HCT116 (cell line): ENCODE data around the gene MLLT3. TPM values are rescaled to one million over a fixed set of nuclear protein-coding genes. Genes with fewer than 3 reads are reported as not detected.

ENCODE experiments used
- ATAC-seq: fragments of 200-7000 bp; cut with Tn5 transposase; 2 replicates; pipeline ENCODE4 v1.9.1; 2020; ENCODE audit warnings: mild to moderate bottlenecking, moderate library complexity
- BruUV-seq: library from RNA; stranded (reverse); fragments of 400-500 nt; replicated peaks from 2 replicates; lab custom pipeline; 2021; lab: Mats Ljungman, UMichigan
- CTCF ChIA-PET: fragments of 300-600 bp; sonication (Branson Sonifier 250); formaldehyde crosslinking; loops from one replicate; lab custom pipeline; 2021; ENCODE audit warnings: antibody characterized with exemption; lab: Charles Lee
- POLR2A ChIA-PET: fragments of 300-600, 350-600 bp; sonication (Branson Sonifier 250); formaldehyde crosslinking; loops from one replicate; lab custom pipeline; 2021; ENCODE audit warnings: antibody characterized with exemption; lab: Charles Lee
- RAD21 ChIA-PET, 2 experiments: fragments of 300-600 bp; sonication (Branson Sonifier 250); formaldehyde crosslinking; loops; one replicate each; lab custom pipeline; 2023; ENCODE audit warnings: low total read pairs in 2 of 2; ENCODE audit not compliant: uncharacterized antibody in 2 of 2, unreplicated experiment in 2 of 2, low non-redundant PET in 1 of 2; lab: Charles Lee
- DNase-seq: peaks from one replicate; pipeline ENCODE4 v3.0.0-alpha.2; 2010; ENCODE audit warnings: low read depth, low spot score
- H2AFZ ChIP-seq: fragments of 200-600 bp; shearing (Covaris generic), sonication (generic); 2 replicates; pipeline ENCODE4 v1.6.1; 2017; ENCODE audit warnings: low read depth, mixed run types, mixed read lengths, antibody characterized with exemption, low read length; ENCODE audit not compliant: poor library complexity, severe bottlenecking
- H3K27ac ChIP-seq: 2 replicates; pipeline ENCODE4 v1.5.1; 2012; ENCODE audit warnings: low read depth, low read length
- H3K27me3 ChIP-seq: fragments of 200-600 bp; sonication (generic); 2 replicates; pipeline ENCODE4 v1.6.1; 2016; ENCODE audit warnings: mixed run types, low read length, mixed read lengths; ENCODE audit not compliant: insufficient read depth
- H3K36me3 ChIP-seq, 2 experiments: fragments of 200-500 bp in 1 of 2; fragments of 200-600 bp in 1 of 2; sonication (Bioruptor generic) in 1 of 2; sonication (generic) in 1 of 2; 2 replicates each; pipeline versions ENCODE4 v1.5.1 to v1.6.1; 2014 to 2016; ENCODE audit warnings: low read length in 2 of 2, inconsistent platforms in 1 of 2, mixed read lengths in 1 of 2, mixed run types in 1 of 2; ENCODE audit not compliant: insufficient read depth in 2 of 2, control insufficient read depth in 1 of 2
- H3K4me1 ChIP-seq, 2 experiments: fragments of 200-600 bp in 1 of 2; sonication (generic) in 1 of 2; 2 replicates each; pipeline versions ENCODE4 v1.5.1 to v1.6.1; 2012 to 2017; ENCODE audit warnings: low read length in 2 of 2, inconsistent platforms in 1 of 2, mild to moderate bottlenecking in 1 of 2, mixed read lengths in 1 of 2, mixed run types in 1 of 2, moderate library complexity in 1 of 2; ENCODE audit not compliant: insufficient read depth in 2 of 2, control insufficient read depth in 1 of 2
- H3K4me2 ChIP-seq: fragments of 200-600 bp; sonication (generic); 2 replicates; pipeline ENCODE4 v1.6.1; 2017; ENCODE audit warnings: mixed run types, low read length, mixed read lengths
- H3K4me3 ChIP-seq, 2 experiments: fragments of 200-600 bp in 1 of 2; sonication (generic) in 1 of 2; replicated peaks in 1 of 2; 2 replicates each; pipeline ENCODE4 v1.5.1; 2011 to 2016; ENCODE audit warnings: low read length in 2 of 2, control low read depth in 1 of 2, low read depth in 1 of 2, mild to moderate bottlenecking in 1 of 2, mixed read lengths in 1 of 2, mixed run types in 1 of 2
- H3K79me2 ChIP-seq: fragments of 200-600 bp; sonication (generic); 2 replicates; pipeline ENCODE4 v1.6.1; 2017; ENCODE audit warnings: mild to moderate bottlenecking, mixed run types, low read length, moderate library complexity, mixed read lengths; ENCODE audit not compliant: insufficient read depth
- H3K9ac ChIP-seq: fragments of 200-600 bp; sonication (generic); 2 replicates; pipeline ENCODE4 v1.6.1; 2016; ENCODE audit warnings: low read length, mixed read lengths
- H3K9me2 ChIP-seq: fragments of 200-600 bp; sonication (generic), shearing (Covaris generic); 2 replicates; pipeline ENCODE4 v1.6.1; 2017; ENCODE audit warnings: mixed run types, mild to moderate bottlenecking, moderate library complexity; ENCODE audit not compliant: insufficient read depth
- H3K9me3 ChIP-seq, 2 experiments: fragments of 200-500 bp in 1 of 2; fragments of 200-600 bp in 1 of 2; sonication (Bioruptor generic) in 1 of 2; sonication (generic) in 1 of 2; 2 replicates each; pipeline ENCODE4 v1.6.1; 2014 to 2017; ENCODE audit warnings: low read length in 2 of 2, mixed read lengths in 2 of 2, inconsistent platforms in 1 of 2, low read depth in 1 of 2, mild to moderate bottlenecking in 1 of 2, mixed run types in 1 of 2, moderate library complexity in 1 of 2; ENCODE audit not compliant: control insufficient read depth in 1 of 2, insufficient read depth in 1 of 2
- H4K20me1 ChIP-seq: fragments of 200-600 bp; sonication (generic), shearing (Covaris generic); 2 replicates; pipeline ENCODE4 v1.6.1; 2017; ENCODE audit warnings: mixed run types, mild to moderate bottlenecking, moderate library complexity; ENCODE audit not compliant: insufficient read depth
- CBX3 ChIP-seq: IDR thresholded peaks from 2 replicates; pipeline ENCODE4 v1.6.1; 2012; ENCODE audit warnings: low read depth
- EGR1 ChIP-seq: IDR thresholded peaks from 2 replicates; pipeline ENCODE4 v1.6.1; 2012; ENCODE audit warnings: low read depth
- EZH2phosphoT487 ChIP-seq: fragments of 200-600 bp; IDR thresholded peaks from 2 replicates; pipeline ENCODE4 v1.6.1; 2018; ENCODE audit warnings: antibody characterized with exemption, borderline replicate concordance
- RAD21 ChIP-seq: IDR thresholded peaks from 2 replicates; pipeline ENCODE4 v1.6.1; 2012; ENCODE audit warnings: low read depth, mild to moderate bottlenecking
- REST ChIP-seq: IDR thresholded peaks from 2 replicates; pipeline ENCODE4 v1.6.1; 2012; ENCODE audit warnings: low read depth
- SIN3A ChIP-seq: IDR thresholded peaks from 2 replicates; pipeline ENCODE4 v1.6.1; 2012; ENCODE audit warnings: low read depth
- SRF ChIP-seq: IDR thresholded peaks from 2 replicates; pipeline ENCODE4 v1.6.1; 2012; ENCODE audit warnings: low read depth
- YY1 ChIP-seq: IDR thresholded peaks from 2 replicates; pipeline ENCODE4 v1.6.1; 2011; ENCODE audit warnings: low read length, low read depth, moderate library complexity, mild to moderate bottlenecking; ENCODE audit not compliant: insufficient replicate concordance; ENCODE audit errors: extremely low read depth
- intact Hi-C: fragments of 100-400 bp; cut with micrococcal nuclease; formaldehyde crosslinking; loops from 2 replicates; pipeline ENCODE4 v1.10.0; 2022
- total RNA-seq: library from RNA; stranded (reverse); gene quantifications from one replicate; pipeline ENCODE4 v1.2.1, GENCODE V29; 2021; ENCODE audit not compliant: unreplicated experiment
- TF ChIP-seq, protein P1 (sequence below): IDR thresholded peaks from 2 replicates; pipeline ENCODE4 v1.6.1; 2012

MLLT3 gene
- total RNA-seq, 1 experiment from 2014 or later, result 4.3 TPM

GRCh38 chr9:20598367-20598766 is 23.9 kb downstream of the MLLT3 start:
- ChIA-PET POLR2A (no interaction called here), CTCF (interaction anchor here (1.4 kb wide), 1 partner anchor 26 kb away, joined by 4 read pairs; no protein-coding TSS in a partner anchor), RAD21 (no interaction called here)
- DNase-seq (no peak), ATAC-seq (no peak)
- H3K9me3 ChIP-seq, result no peaks in the 10 kb centered on the region
- H3K9ac ChIP-seq, result no peak overlapping the region
- H3K9me2 ChIP-seq, result no peaks in the 10 kb centered on the region
- 0 out of 2 replicates have a peak, but pooled peaks cover 5% of the 10 kb centered on the region for H3K27me3 ChIP-seq
- intact Hi-C loops, result no loop called here
- H3K4me3 ChIP-seq, result no peak overlapping the region
- no peaks in the 10 kb centered on the region for H4K20me1 ChIP-seq
- H3K79me2 ChIP-seq, result no peaks in the 10 kb centered on the region
- no peaks in the 10 kb centered on the region for H3K4me1 ChIP-seq
- no peak overlapping the region for H3K27ac ChIP-seq
- BruUV-seq, result no TSS peak
- H3K4me2 ChIP-seq, result no peak overlapping the region
- no peak overlapping the region for H2AFZ ChIP-seq
- TF ChIP-seq YY1 (no peak), RAD21 (no peak), CBX3 (no peak), EGR1 (no peak), SIN3A (no peak), SRF (no peak), REST (no peak), EZH2phosphoT487 (no peak)
- TF ChIP-seq, protein P1, sequence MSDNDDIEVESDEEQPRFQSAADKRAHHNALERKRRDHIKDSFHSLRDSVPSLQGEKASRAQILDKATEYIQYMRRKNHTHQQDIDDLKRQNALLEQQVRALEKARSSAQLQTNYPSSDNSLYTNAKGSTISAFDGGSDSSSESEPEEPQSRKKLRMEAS, result no peak
- H3K36me3 ChIP-seq, result no peaks in the 10 kb centered on the region
